Measurements from ENCODE around the gene MICA. TPM values are rescaled to one million over a fixed set of nuclear protein-coding genes. Genes with fewer than 3 reads are reported as not detected.

MICA gene
- total and polyA plus RNA-seq, 9 of the 15 experiments (the other 6 are each of a cell fraction or from before 2014, with no cell fraction given), result 11.8 to 24.6 (median 16.7) TPM

- H3K27ac ChIP-seq (ENCODE audit: extremely low read depth, low read depth, low read length), result no peak overlapping the region
- WGBS (ENCODE audit: insufficient coverage, low coverage, missing lambda C conversion rate), result 6% methylated on average over 4 of the region's 4 CpGs
- FAIRE-seq (no peak), ATAC-seq (no peak), DNase-seq (ENCODE audit: extremely low read depth in 1 of 4, low spot score in 3 of 4) (no peak)
- POLR2A ChIA-PET, result interaction anchor here (0.7 kb wide), 1 partner anchor 236 kb away, joined by 3 read pairs; no protein-coding TSS in a partner anchor
- H3K9ac ChIP-seq (ENCODE audit: insufficient read depth in 1 of 2, low read depth in 2 of 2, low read length in 2 of 2), result no peak overlapping the region
- CTCF ChIA-PET (ENCODE audit: low intra/inter-chr PET ratio), result interaction anchor here (0.6 kb wide), 1 partner anchor 113 kb away, joined by 3 read pairs; no protein-coding TSS in a partner anchor
- H3K4me1 ChIP-seq (replicated peaks in 1 of 2; ENCODE audit: control insufficient read depth in 2 of 2, insufficient read depth in 2 of 2, low read length in 2 of 2), result peaks cover 0 to 5% of the 10 kb centered on the region in 2 experiments; a peak in 2 of 5 replicates
- in situ Hi-C loops (cut with MboI), result no loop called here
- intact Hi-C loops (cut with micrococcal nuclease), result no loop called here
- BruUV-seq (replicated peaks), result no TSS peak
- H4K20me1 ChIP-seq (replicated peaks; ENCODE audit: control insufficient read depth, insufficient read depth, low read length), result no peaks in the 10 kb centered on the region
- H3K9me1 ChIP-seq (ENCODE audit: control insufficient read depth, insufficient read depth, low read length), result no peaks in the 10 kb centered on the region
- no peaks in the 10 kb centered on the region for H3K79me2 ChIP-seq (ENCODE audit: control insufficient read depth, insufficient read depth, low read length)
- no peaks in the 10 kb centered on the region for H3K36me3 ChIP-seq (ENCODE audit: control insufficient read depth, insufficient read depth, low read length)
- H3K4me3 ChIP-seq, result no peak overlapping the region
- H2AFZ ChIP-seq (ENCODE audit: low read depth, low read length), result no peak overlapping the region
- H3K9me3 ChIP-seq (replicated peaks; ENCODE audit: control insufficient read depth, insufficient read depth, low read depth, low read length), result no peaks in the 10 kb centered on the region
- peaks cover 0 to 5% of the 10 kb centered on the region in 2 experiments; a peak in 3 of 5 replicates for H3K27me3 ChIP-seq (ENCODE audit: control insufficient read depth in 2 of 2, insufficient read depth in 2 of 2, low read length in 2 of 2)
- H3K4me2 ChIP-seq (ENCODE audit: insufficient read depth, low read length), result no peak overlapping the region
- TF ChIP-seq, protein P1, sequence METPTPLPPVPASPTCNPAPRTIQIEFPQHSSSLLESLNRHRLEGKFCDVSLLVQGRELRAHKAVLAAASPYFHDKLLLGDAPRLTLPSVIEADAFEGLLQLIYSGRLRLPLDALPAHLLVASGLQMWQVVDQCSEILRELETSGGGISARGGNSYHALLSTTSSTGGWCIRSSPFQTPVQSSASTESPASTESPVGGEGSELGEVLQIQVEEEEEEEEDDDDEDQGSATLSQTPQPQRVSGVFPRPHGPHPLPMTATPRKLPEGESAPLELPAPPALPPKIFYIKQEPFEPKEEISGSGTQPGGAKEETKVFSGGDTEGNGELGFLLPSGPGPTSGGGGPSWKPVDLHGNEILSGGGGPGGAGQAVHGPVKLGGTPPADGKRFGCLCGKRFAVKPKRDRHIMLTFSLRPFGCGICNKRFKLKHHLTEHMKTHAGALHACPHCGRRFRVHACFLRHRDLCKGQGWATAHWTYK (CRISPR knock-in tag; IDR thresholded peaks at IDR 0.05), result no peak
- no peak for TF ChIP-seq TFAP4 (CRISPR knock-in tag; IDR thresholded peaks at IDR 0.05; ENCODE audit: borderline replicate concordance)
- TF ChIP-seq, protein P2, sequence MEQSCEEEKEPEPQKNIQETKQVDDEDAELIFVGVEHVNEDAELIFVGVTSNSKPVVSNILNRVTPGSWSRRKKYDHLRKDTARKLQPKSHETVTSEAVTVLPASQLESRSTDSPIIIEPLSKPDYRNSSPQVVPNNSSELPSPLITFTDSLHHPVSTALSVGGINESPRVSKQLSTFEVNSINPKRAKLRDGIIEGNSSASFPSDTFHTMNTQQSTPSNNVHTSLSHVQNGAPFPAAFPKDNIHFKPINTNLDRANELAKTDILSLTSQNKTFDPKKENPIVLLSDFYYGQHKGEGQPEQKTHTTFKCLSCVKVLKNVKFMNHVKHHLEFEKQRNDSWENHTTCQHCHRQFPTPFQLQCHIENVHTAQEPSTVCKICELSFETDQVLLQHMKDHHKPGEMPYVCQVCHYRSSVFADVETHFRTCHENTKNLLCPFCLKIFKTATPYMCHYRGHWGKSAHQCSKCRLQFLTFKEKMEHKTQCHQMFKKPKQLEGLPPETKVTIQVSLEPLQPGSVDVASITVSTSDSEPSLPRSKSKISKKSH (CRISPR knock-in tag; IDR thresholded peaks at IDR 0.05), result no peak
- TF ChIP-seq, protein P3, sequence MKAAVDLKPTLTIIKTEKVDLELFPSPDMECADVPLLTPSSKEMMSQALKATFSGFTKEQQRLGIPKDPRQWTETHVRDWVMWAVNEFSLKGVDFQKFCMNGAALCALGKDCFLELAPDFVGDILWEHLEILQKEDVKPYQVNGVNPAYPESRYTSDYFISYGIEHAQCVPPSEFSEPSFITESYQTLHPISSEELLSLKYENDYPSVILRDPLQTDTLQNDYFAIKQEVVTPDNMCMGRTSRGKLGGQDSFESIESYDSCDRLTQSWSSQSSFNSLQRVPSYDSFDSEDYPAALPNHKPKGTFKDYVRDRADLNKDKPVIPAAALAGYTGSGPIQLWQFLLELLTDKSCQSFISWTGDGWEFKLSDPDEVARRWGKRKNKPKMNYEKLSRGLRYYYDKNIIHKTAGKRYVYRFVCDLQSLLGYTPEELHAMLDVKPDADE (conservative IDR thresholded peaks at IDR 0.05; ENCODE audit: control insufficient read depth, low read depth, low read length), result no peak
- TF ChIP-seq NFE2L1 (tag; IDR thresholded peaks at IDR 0.05; ENCODE audit: borderline replicate concordance, low read depth), result no peak
- no peak for TF ChIP-seq PRPF4 (IDR thresholded peaks at IDR 0.05; ENCODE audit: insufficient read depth, low read depth, low read length, poor library complexity, severe bottlenecking)
- TF ChIP-seq, protein P4, sequence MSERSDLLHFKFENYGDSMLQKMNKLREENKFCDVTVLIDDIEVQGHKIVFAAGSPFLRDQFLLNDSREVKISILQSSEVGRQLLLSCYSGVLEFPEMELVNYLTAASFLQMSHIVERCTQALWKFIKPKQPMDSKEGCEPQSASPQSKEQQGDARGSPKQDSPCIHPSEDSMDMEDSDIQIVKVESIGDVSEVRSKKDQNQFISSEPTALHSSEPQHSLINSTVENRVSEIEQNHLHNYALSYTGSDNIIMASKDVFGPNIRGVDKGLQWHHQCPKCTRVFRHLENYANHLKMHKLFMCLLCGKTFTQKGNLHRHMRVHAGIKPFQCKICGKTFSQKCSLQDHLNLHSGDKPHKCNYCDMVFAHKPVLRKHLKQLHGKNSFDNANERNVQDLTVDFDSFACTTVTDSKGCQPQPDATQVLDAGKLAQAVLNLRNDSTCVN (CRISPR knock-in tag; IDR thresholded peaks at IDR 0.05), result no peak
- TF ChIP-seq, protein P5, sequence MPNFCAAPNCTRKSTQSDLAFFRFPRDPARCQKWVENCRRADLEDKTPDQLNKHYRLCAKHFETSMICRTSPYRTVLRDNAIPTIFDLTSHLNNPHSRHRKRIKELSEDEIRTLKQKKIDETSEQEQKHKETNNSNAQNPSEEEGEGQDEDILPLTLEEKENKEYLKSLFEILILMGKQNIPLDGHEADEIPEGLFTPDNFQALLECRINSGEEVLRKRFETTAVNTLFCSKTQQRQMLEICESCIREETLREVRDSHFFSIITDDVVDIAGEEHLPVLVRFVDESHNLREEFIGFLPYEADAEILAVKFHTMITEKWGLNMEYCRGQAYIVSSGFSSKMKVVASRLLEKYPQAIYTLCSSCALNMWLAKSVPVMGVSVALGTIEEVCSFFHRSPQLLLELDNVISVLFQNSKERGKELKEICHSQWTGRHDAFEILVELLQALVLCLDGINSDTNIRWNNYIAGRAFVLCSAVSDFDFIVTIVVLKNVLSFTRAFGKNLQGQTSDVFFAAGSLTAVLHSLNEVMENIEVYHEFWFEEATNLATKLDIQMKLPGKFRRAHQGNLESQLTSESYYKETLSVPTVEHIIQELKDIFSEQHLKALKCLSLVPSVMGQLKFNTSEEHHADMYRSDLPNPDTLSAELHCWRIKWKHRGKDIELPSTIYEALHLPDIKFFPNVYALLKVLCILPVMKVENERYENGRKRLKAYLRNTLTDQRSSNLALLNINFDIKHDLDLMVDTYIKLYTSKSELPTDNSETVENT (CRISPR knock-in tag; IDR thresholded peaks at IDR 0.05), result no peak
- TF ChIP-seq ZNF263 (CRISPR knock-in tag; IDR thresholded peaks at IDR 0.05; ENCODE audit: borderline replicate concordance), result no peak
- TF ChIP-seq CGGBP1 (CRISPR knock-in tag; IDR thresholded peaks at IDR 0.05), result no peak
- no peak for TF ChIP-seq STAT5A (IDR thresholded peaks at IDR 0.05; ENCODE audit: borderline replicate concordance, low read length)
- TF ChIP-seq ZNF239 (CRISPR knock-in tag; IDR thresholded peaks at IDR 0.05), result no peak
Observed at GRCh38 chr6:31446481-31446880, 43.1 kb downstream of the MICA start.
